SU-DHL-6 (cell line): ENCODE measurements around the gene SLC27A4.

ENCODE experiments used
- EZH2phosphoT487 ChIP-seq: fragments of 200-600 bp; sonication (generic), shearing (Covaris generic); conservative IDR thresholded peaks from 2 replicates; pipeline ENCODE4 v1.6.1; 2018; ENCODE audit warnings: mild to moderate bottlenecking, antibody characterized with exemption, low read length, moderate library complexity, mixed read lengths
- TF ChIP-seq, protein P1 (sequence below): fragments of 200-600 bp; sonication (generic); IDR thresholded peaks from one replicate; pipeline ENCODE4 v1.5.1; 2017; ENCODE audit warnings: antibody characterized with exemption, mild to moderate bottlenecking, low read length, moderate library complexity; ENCODE audit not compliant: insufficient read depth, poor library complexity, severe bottlenecking

DNA sequence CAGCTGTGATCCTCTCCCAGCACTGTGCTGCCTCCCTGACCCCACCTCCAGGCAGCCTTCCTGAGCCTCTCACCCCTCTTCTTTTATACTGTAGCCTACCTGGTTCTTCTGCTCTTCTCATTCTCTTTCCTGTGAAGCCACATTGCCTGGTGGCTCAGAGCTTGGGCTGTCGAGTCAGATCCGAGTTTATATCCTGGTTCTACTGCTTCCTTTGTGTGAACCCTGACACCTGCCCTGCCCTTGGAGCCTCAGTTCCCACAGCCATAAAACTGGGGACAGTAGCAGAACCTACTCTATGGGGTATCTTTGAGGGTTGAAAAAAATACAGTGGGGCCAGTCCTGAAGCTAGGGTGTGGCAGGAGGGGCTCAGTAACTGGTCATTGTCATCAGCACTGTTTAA is 8.8 kb downstream of the SLC27A4 start:
- TF ChIP-seq, protein P1, sequence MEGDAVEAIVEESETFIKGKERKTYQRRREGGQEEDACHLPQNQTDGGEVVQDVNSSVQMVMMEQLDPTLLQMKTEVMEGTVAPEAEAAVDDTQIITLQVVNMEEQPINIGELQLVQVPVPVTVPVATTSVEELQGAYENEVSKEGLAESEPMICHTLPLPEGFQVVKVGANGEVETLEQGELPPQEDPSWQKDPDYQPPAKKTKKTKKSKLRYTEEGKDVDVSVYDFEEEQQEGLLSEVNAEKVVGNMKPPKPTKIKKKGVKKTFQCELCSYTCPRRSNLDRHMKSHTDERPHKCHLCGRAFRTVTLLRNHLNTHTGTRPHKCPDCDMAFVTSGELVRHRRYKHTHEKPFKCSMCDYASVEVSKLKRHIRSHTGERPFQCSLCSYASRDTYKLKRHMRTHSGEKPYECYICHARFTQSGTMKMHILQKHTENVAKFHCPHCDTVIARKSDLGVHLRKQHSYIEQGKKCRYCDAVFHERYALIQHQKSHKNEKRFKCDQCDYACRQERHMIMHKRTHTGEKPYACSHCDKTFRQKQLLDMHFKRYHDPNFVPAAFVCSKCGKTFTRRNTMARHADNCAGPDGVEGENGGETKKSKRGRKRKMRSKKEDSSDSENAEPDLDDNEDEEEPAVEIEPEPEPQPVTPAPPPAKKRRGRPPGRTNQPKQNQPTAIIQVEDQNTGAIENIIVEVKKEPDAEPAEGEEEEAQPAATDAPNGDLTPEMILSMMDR: no peak
- TF ChIP-seq EZH2phosphoT487: no peak
